Panc1 (cell line): ENCODE measurements around the gene NFYC. TPM values are rescaled to one million over a fixed set of nuclear protein-coding genes. Genes with fewer than 3 reads are reported as not detected.
A peak's percentile ranks its signal among the peaks of the same experiment; 100 is the strongest.

ENCODE experiments used
- ATAC-seq: fragments of 200-7000 bp; cut with Tn5 transposase; 2 replicates; pipeline ENCODE4 v1.9.1; 2020; ENCODE audit warnings: mild to moderate bottlenecking, moderate library complexity
- BruUV-seq: library from RNA; stranded (reverse); fragments of 400-500 nt; replicated peaks from 2 replicates; lab custom pipeline; 2021; lab: Mats Ljungman, UMichigan
- CTCF ChIA-PET: fragments of 300-600 bp; sonication (Branson Sonifier 250); formaldehyde crosslinking; loops from one replicate; lab custom pipeline; 2022; ENCODE audit warnings: antibody characterized with exemption; lab: Charles Lee
- POLR2A ChIA-PET: fragments of 300-600 bp; sonication (Branson Sonifier 250); formaldehyde crosslinking; loops from one replicate; lab custom pipeline; 2022; ENCODE audit warnings: antibody characterized with exemption; lab: Charles Lee
- DNase-seq: peaks from one replicate; pipeline ENCODE4 v3.0.0-alpha.2; 2010; ENCODE audit warnings: low read depth, low spot score
- H3K27ac ChIP-seq: 2 replicates; pipeline ENCODE4 v1.5.1; 2011; ENCODE audit warnings: mild to moderate bottlenecking, low read length, inconsistent platforms
- H3K27me3 ChIP-seq: fragments of 200-500 bp; sonication (Bioruptor generic); 2 replicates; pipeline ENCODE4 v1.6.0; 2014; ENCODE audit warnings: low read length, inconsistent platforms; ENCODE audit not compliant: control insufficient read depth, insufficient read depth
- H3K36me3 ChIP-seq: fragments of 200-500 bp; sonication (Bioruptor generic); 2 replicates; pipeline ENCODE4 v1.5.1; 2014; ENCODE audit warnings: inconsistent platforms, mild to moderate bottlenecking, low read length, moderate library complexity; ENCODE audit not compliant: control insufficient read depth, insufficient read depth
- H3K4me1 ChIP-seq: 2 replicates; pipeline ENCODE4 v1.5.1; 2011; ENCODE audit warnings: inconsistent platforms, mild to moderate bottlenecking, low read length, moderate library complexity; ENCODE audit not compliant: control insufficient read depth, insufficient read depth
- H3K4me3 ChIP-seq, 2 experiments: 2 replicates each; pipeline ENCODE4 v1.5.1; 2011 to 2012; ENCODE audit warnings: low read depth in 2 of 2, low read length in 2 of 2, mild to moderate bottlenecking in 2 of 2, inconsistent platforms in 1 of 2, moderate library complexity in 1 of 2
- H3K9me3 ChIP-seq: fragments of 200-500 bp; sonication (Bioruptor generic); 2 replicates; pipeline ENCODE4 v1.5.1; 2014; ENCODE audit warnings: low read depth, mild to moderate bottlenecking, inconsistent platforms, low read length, moderate library complexity; ENCODE audit not compliant: control insufficient read depth, insufficient read depth
- CTCF ChIP-seq: fragments of 450-650 bp; IDR thresholded peaks from 2 replicates; pipeline ENCODE4 v1.5.1; 2017; ENCODE audit warnings: mild to moderate bottlenecking
- POLR2AphosphoS5 ChIP-seq: IDR thresholded peaks from 2 replicates; pipeline ENCODE4 v1.6.1; 2012; ENCODE audit warnings: mild to moderate bottlenecking, low read depth, low read length, moderate library complexity
- REST ChIP-seq, 2 experiments: IDR thresholded peaks; 2 replicates each; pipeline ENCODE4 v1.6.1; 2011 to 2012; ENCODE audit warnings: low read depth in 2 of 2, control low read depth in 1 of 2, low read length in 1 of 2, mild to moderate bottlenecking in 1 of 2, moderate library complexity in 1 of 2; ENCODE audit not compliant: insufficient read depth in 1 of 2
- SIN3A ChIP-seq: IDR thresholded peaks from 2 replicates; pipeline ENCODE4 v1.6.1; 2012; ENCODE audit warnings: low read depth, mild to moderate bottlenecking, low read length, moderate library complexity, borderline replicate concordance; ENCODE audit not compliant: insufficient read depth
- TCF7L2 ChIP-seq: IDR thresholded peaks from 2 replicates; pipeline ENCODE4 v1.6.1; 2011; ENCODE audit warnings: mild to moderate bottlenecking, low read depth, low read length, inconsistent platforms
- in situ Hi-C: cut with HindIII; loops from 2 replicates; pipeline ENCODE4 v1.10.0; 2016; ENCODE audit warnings: low sequenced_read_pairs, low pct_unique_long_range_greater_than_20kb
- intact Hi-C: fragments of 100-400 bp; cut with micrococcal nuclease; formaldehyde crosslinking; loops from one replicate; pipeline ENCODE4 v1.10.0; 2022; ENCODE audit not compliant: unreplicated experiment
- total RNA-seq: library from RNA; stranded (reverse); gene quantifications from one replicate; pipeline ENCODE4 v1.2.1, GENCODE V29; 2021; ENCODE audit not compliant: unreplicated experiment

NFYC gene
- total RNA-seq, 1 experiment from 2014 or later, result 81.9 TPM

GRCh38 chr1:40652468-40652867 lies 39.0 kb upstream of the NFYC start:
- no TSS peak for BruUV-seq
- no peak overlapping the region for H3K4me3 ChIP-seq
- no peak overlapping the region for H3K27ac ChIP-seq
- no peak for TF ChIP-seq REST (IDR thresholded peaks at IDR 0.05; ENCODE audit: insufficient read depth in 1 of 2, low read depth in 2 of 2, low read length in 1 of 2)
- no peak for TF ChIP-seq SIN3A
- TF ChIP-seq TCF7L2, result no peak
- TF ChIP-seq POLR2AphosphoS5, result no peak
- no peak for TF ChIP-seq CTCF
- DNase-seq, result no peak
- no peaks in the 10 kb centered on the region for H3K9me3 ChIP-seq
- in situ Hi-C loops (no loop called here), intact Hi-C loops (no loop called here)
- ChIA-PET CTCF (no interaction called here), POLR2A (no interaction called here)
- no peak for ATAC-seq
- H3K36me3 ChIP-seq, result no peaks in the 10 kb centered on the region
- no peaks in the 10 kb centered on the region for H3K4me1 ChIP-seq
- no peaks in the 10 kb centered on the region for H3K27me3 ChIP-seq

GRCh38 chr1:40652979-40653378 lies 38.5 kb upstream of the NFYC start:
- CTCF ChIA-PET, result no interaction called here

GRCh38 chr1:40653851-40654537 lies 37.5 kb upstream of the NFYC start:
- in situ Hi-C loops, result no loop called here
- intact Hi-C loops, result no loop called here
- no TSS peak for BruUV-seq
- ChIA-PET POLR2A (interaction anchor here (0.5 kb wide), 1 partner anchor 113 kb away, joined by 8 read pairs; no protein-coding TSS in a partner anchor), CTCF (no interaction called here)
- TF ChIP-seq POLR2AphosphoS5 (no peak), REST (IDR thresholded peaks at IDR 0.05; ENCODE audit: insufficient read depth in 1 of 2, low read depth in 2 of 2, low read length in 1 of 2) (peak; percentile 80 to 87)
- DNase-seq (no peak), ATAC-seq (no peak)
- no peaks in the 10 kb centered on the region for H3K27me3 ChIP-seq
- H3K4me3 ChIP-seq, result no peak overlapping the region
- no peaks in the 10 kb centered on the region for H3K36me3 ChIP-seq
- no peak overlapping the region for H3K27ac ChIP-seq
- no peaks in the 10 kb centered on the region for H3K9me3 ChIP-seq
- no peaks in the 10 kb centered on the region for H3K4me1 ChIP-seq

More at GRCh38 chr1:40652979-40653378, 38.5 kb upstream of the NFYC start:
- Histone ChIP-seq H3K36me3 (no peaks in the 10 kb centered on the region), H3K27me3 (no peaks in the 10 kb centered on the region), H3K4me3 (no peak overlapping the region), H3K4me1 (no peaks in the 10 kb centered on the region), H3K9me3 (no peaks in the 10 kb centered on the region), H3K27ac (no peak overlapping the region)
- POLR2A ChIA-PET, result no interaction called here
- no TSS peak for BruUV-seq
- in situ Hi-C loops (no loop called here), intact Hi-C loops (no loop called here)
- ATAC-seq (no peak), DNase-seq (no peak)
- no peak for TF ChIP-seq TCF7L2
- no peak for TF ChIP-seq SIN3A
